ENCODE results near the gene TMEM240. TPM values are rescaled to one million over a fixed set of nuclear protein-coding genes. Genes with fewer than 3 reads are reported as not detected.
A peak's percentile ranks its signal among the peaks of the same experiment; 100 is the strongest.

The TMEM240 gene
- total RNA-seq, 2 experiments from 2014 or later, result 0.75 to 1.5 TPM

DNA sequence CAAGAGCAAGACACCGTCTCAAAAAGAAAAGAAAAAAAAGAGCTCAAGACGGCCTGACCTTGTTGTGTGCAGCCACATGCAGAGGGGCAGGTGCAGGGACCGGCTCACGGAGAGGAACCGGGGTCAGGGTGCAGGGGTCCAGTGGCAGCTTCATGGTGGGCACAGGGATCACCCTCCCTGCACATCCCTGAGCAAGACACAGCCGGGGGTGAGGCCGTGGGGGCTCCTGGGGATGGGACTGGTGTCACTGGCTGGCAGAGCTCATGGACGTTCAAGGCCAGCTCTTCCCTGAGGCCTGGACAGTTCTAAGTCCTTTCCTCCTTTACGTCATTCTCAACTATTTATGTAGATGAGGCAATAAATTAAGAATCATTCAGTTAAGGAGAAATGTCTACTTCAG is 6.6 kb upstream of the TMEM240 start:
- DNase-seq (no peak), ATAC-seq (ENCODE audit: poor library complexity) (no peak)
- TF ChIP-seq, protein P1, sequence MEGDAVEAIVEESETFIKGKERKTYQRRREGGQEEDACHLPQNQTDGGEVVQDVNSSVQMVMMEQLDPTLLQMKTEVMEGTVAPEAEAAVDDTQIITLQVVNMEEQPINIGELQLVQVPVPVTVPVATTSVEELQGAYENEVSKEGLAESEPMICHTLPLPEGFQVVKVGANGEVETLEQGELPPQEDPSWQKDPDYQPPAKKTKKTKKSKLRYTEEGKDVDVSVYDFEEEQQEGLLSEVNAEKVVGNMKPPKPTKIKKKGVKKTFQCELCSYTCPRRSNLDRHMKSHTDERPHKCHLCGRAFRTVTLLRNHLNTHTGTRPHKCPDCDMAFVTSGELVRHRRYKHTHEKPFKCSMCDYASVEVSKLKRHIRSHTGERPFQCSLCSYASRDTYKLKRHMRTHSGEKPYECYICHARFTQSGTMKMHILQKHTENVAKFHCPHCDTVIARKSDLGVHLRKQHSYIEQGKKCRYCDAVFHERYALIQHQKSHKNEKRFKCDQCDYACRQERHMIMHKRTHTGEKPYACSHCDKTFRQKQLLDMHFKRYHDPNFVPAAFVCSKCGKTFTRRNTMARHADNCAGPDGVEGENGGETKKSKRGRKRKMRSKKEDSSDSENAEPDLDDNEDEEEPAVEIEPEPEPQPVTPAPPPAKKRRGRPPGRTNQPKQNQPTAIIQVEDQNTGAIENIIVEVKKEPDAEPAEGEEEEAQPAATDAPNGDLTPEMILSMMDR (IDR thresholded peaks at IDR 0.05), result no peak
- peaks cover 0 to 3% of the 10 kb centered on the region in 2 experiments for H3K9me3 ChIP-seq (ENCODE audit: control insufficient read depth in 1 of 2, insufficient read depth in 1 of 2, low read length in 2 of 2)
- ChIA-PET POLR2A (no interaction called here), CTCF (no interaction called here)
- no peaks in the 10 kb centered on the region for H3K36me3 Mint-ChIP-seq (ENCODE audit: low read depth)
- H3K4me1 ChIP-seq (ENCODE audit: insufficient read depth, low read length), result peaks cover 3% of the 10 kb centered on the region
- no peak overlapping the region for H3K4me3 Mint-ChIP-seq
- intact Hi-C loops (cut with DNase I, micrococcal nuclease), result no loop called here
- peak overlapping the region; percentile 55 for H3K27ac Mint-ChIP-seq
- no peaks in the 10 kb centered on the region for H3K27me3 Mint-ChIP-seq
- peaks cover 12% of the 10 kb centered on the region for H3K36me3 ChIP-seq (ENCODE audit: insufficient read depth, low read length)
- H3K27ac ChIP-seq (ENCODE audit: low read depth in 1 of 2, low read length in 2 of 2), result no peak overlapping the region
- no peaks in the 10 kb centered on the region for H3K9me3 Mint-ChIP-seq
- no peak overlapping the region for H3K4me3 ChIP-seq (ENCODE audit: low read length)
- H3K4me1 Mint-ChIP-seq (ENCODE audit: low read depth), result no peaks in the 10 kb centered on the region
- no peaks in the 10 kb centered on the region for H3K27me3 ChIP-seq (ENCODE audit: control insufficient read depth in 1 of 2, insufficient read depth in 2 of 2, low read length in 2 of 2)

DNA sequence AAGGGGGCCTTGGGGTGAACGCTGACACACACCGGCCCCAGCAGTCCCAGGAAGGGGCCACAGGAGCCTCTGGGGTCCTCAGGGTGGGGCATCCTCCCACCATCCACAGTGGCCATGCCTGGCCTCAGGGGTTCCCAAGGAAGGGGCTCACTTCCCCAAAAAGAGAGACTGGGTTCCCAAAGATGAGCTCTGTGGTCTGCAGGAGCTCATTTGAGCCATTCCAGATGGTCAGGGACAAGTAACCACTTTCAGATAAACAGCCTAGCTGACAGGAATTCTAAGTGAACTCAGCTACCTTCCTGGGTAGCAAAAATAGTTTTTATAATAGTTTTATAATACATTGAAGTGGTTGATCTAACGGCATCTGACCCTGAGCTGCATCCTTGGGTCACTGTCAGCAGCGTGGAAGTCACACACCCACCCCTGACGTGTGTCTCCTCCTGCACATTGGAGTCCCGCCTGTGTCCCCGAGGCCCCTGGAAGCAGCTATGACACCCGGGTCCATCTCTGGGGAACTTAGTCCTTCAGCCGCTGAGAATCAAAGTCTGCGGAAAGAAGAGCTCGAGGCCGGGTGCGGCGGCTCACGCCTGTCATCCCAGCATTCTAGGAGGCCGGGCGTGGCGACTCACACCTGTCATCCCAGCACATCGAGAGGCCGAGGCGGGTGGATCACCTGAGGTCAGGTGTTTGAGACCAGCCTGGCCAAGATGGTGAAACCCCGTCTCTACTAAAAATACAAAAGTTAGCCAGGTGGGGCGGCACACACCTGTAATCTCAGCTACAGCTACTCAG is 5.7 kb upstream of the TMEM240 start:
- H3K4me1 Mint-ChIP-seq (ENCODE audit: low read depth), result peaks cover 5% of the 10 kb centered on the region
- H3K27ac ChIP-seq (ENCODE audit: low read depth in 1 of 2, low read length in 2 of 2), result no peak overlapping the region
- peaks cover 5% of the 10 kb centered on the region for H3K4me1 ChIP-seq (ENCODE audit: insufficient read depth, low read length)
- TF ChIP-seq, protein P1 (IDR thresholded peaks at IDR 0.05), result no peak
- no peaks in the 10 kb centered on the region for H3K9me3 Mint-ChIP-seq
- no peak overlapping the region for H3K4me3 ChIP-seq (ENCODE audit: low read length)
- no peak for DNase-seq
- H3K9me3 ChIP-seq (ENCODE audit: control insufficient read depth in 1 of 2, insufficient read depth in 1 of 2, low read length in 2 of 2), result peaks cover 0 to 5% of the 10 kb centered on the region in 2 experiments
- intact Hi-C loops (cut with DNase I, micrococcal nuclease), result no loop called here
- H3K27ac Mint-ChIP-seq, result no peak overlapping the region
- CTCF ChIA-PET, result no interaction called here
- H3K4me3 Mint-ChIP-seq, result no peak overlapping the region
- no peaks in the 10 kb centered on the region for H3K27me3 ChIP-seq (ENCODE audit: control insufficient read depth in 1 of 2, insufficient read depth in 2 of 2, low read length in 2 of 2)
- POLR2A ChIA-PET, result no interaction called here
- H3K36me3 ChIP-seq (ENCODE audit: insufficient read depth, low read length), result peaks cover 21% of the 10 kb centered on the region
- H3K27me3 Mint-ChIP-seq, result no peaks in the 10 kb centered on the region
- ATAC-seq (ENCODE audit: poor library complexity), result no peak
- peaks cover 7% of the 10 kb centered on the region for H3K36me3 Mint-ChIP-seq (ENCODE audit: low read depth)

DNA sequence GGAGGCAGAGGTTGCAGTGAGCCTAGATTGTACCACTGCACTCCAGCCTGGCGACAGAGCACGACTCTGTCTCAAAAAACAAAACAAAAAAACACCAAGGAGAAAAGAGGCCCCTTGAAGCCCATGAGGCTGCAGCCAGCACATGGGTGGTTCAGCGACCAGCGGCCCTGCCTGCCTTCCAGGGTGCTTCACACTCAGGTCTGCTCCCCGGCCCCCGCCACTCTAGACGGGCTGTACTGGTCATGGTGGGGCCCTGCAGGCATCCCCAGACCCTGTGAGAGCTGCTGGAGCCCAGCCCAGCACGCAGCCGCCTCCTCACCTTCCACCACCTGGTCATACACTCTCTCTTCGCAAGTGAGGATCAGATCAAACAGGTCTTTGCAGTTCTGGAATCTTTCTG is 4.1 kb upstream of the TMEM240 start:
- Histone ChIP-seq H3K4me1 (ENCODE audit: insufficient read depth, low read length) (peaks cover 12% of the 10 kb centered on the region), H3K4me3 (ENCODE audit: low read length) (no peak overlapping the region), H3K27ac (ENCODE audit: low read depth in 1 of 2, low read length in 2 of 2) (no peak overlapping the region), H3K27me3 (ENCODE audit: control insufficient read depth in 1 of 2, insufficient read depth in 2 of 2, low read length in 2 of 2) (no peaks in the 10 kb centered on the region), H3K9me3 (ENCODE audit: control insufficient read depth in 1 of 2, insufficient read depth in 1 of 2, low read length in 2 of 2) (peaks cover 0 to 5% of the 10 kb centered on the region in 2 experiments), H3K36me3 (ENCODE audit: insufficient read depth, low read length) (peaks cover 22% of the 10 kb centered on the region)
- DNase-seq, result no peak
- Mint-ChIP-seq H3K9me3 (no peaks in the 10 kb centered on the region), H3K4me1 (ENCODE audit: low read depth) (peaks cover 5% of the 10 kb centered on the region), H3K4me3 (no peak overlapping the region), H3K36me3 (ENCODE audit: low read depth) (peaks cover 7% of the 10 kb centered on the region), H3K27ac (no peak overlapping the region), H3K27me3 (no peaks in the 10 kb centered on the region)
- TF ChIP-seq, protein P1 (IDR thresholded peaks at IDR 0.05), result no peak
- ChIA-PET POLR2A (no interaction called here), CTCF (no interaction called here)
- intact Hi-C loops (cut with DNase I, micrococcal nuclease), result no loop called here
- ATAC-seq (ENCODE audit: poor library complexity), result no peak
